Measurements from ENCODE around the gene BABAM2.
"Not testable (repeated sequence)": the region's sequence is repeated elsewhere in the genome, so short reads cannot be mapped to it uniquely, and the experiment has no call there.

Gene BABAM2

DNA sequence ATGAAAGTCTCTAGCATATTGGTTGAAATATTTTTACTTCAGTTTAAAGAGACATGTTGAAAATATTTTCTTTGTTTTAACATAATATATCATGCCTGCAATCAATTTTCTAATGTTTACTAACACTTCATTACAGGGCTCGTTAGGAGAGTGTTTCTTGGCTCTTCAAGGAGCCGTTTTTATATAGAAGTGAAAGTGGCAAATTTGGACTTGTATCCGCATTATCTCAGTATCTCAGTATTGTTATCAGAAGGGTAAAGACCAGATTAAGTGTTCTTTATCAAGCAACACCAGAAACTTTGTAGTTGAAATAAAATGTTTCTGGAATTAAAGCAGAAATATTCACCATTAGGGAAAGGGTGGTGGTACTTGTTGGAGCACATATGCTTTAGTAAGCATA is 97.8 kb downstream of the BABAM2 start:
- no peak overlapping the region for H3K4me3 ChIP-seq (ENCODE audit: low read length)
- TF ChIP-seq ZNF274 (IDR thresholded peaks at IDR 0.05; ENCODE audit: low read depth, low read length): no peak

DNA sequence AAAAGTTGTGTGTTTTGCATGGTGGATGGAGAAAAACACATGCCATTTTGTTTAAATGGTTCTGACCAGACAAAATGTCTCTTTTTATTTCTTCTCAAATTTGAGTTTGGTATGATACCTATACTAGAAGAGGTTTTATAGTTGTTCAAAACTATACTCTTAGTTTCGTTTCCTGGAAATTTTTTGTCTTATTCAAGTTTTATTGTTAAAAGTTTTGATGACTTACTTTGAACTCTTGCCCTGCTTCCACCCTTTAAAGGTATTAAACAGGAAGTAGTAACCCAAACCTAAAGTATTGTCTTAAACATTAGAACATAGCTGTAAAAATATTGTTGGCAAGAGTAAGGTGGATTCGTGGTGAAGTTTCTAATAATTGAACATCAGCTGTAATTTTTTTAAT is 98.2 kb downstream of the BABAM2 start:
- H3K4me3 ChIP-seq (ENCODE audit: low read length): no peak overlapping the region
- TF ChIP-seq ZNF274 (IDR thresholded peaks at IDR 0.05; ENCODE audit: low read depth, low read length): no peak

DNA sequence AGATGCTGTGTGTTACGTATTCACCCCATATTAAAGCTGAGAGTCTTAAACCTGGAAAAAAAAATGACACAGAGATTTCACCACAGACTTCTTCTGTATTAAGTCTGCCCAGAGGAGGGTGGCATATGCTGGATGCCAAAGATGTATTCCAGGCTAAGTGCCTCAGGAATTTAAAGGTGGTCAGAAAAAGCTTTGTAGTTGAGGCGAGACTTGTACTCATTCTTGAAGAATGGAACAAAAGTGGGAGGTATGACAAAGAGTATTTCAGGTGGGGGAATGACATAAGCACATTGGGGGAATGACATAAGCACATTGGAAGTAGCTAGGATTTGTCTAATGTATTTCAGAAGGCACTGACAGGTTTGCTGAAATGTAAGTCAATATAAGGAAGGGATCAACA is 98.6 kb downstream of the BABAM2 start:
- no peak overlapping the region for H3K4me3 ChIP-seq (ENCODE audit: low read length)
- TF ChIP-seq ZNF274 (IDR thresholded peaks at IDR 0.05; ENCODE audit: low read depth, low read length): no peak

DNA sequence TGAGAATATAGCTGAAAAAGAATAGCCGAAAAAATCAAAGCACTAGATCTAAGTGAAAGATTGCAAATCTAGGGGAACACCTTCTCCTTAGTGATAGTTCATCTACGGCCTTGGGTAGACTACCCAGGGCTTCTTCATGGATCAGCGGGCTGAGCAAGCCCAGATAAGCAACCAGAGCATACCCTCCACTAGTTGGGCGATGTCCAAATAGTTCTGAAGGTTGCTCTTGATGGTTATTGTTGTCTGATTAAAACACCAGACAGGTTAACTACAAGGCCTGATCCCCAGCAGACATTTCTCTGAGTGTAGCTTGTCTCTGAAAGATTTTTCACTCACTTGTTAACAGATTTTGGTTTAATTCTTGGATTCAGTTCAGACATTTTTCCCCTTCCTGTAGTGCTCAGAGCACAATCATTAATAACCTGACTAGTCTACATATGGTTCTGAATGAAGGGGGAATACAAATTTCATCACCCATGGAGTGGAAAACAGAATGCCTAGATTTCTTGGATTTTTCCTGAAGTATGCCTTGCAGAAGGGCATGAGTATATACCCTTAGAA is 99.6 kb downstream of the BABAM2 start:
- no peak overlapping the region for H3K4me3 ChIP-seq (ENCODE audit: low read length)
- no peak for TF ChIP-seq ZNF274 (IDR thresholded peaks at IDR 0.05; ENCODE audit: low read depth, low read length)

DNA sequence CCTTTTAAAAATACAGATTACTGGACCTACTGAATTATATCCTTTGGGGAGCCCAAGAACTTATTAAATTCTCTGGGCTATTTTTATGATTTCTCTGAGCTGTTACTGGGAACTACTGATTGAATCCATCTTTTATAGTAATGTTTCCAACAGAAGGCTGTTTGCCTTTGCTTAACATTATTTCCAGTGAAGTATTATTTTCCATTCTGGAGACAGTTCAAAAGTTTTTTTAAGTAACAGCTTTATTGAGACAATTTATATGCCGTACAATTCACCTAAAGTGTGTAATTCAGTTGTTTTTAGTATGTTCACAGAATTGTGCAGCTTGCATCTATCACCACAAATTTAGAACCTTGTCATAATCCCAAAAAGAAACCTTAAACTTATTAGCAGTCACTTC is 100.6 kb downstream of the BABAM2 start:
- no peak overlapping the region for H3K4me3 ChIP-seq (ENCODE audit: low read length)
- no peak for TF ChIP-seq ZNF274 (IDR thresholded peaks at IDR 0.05; ENCODE audit: low read depth, low read length)

DNA sequence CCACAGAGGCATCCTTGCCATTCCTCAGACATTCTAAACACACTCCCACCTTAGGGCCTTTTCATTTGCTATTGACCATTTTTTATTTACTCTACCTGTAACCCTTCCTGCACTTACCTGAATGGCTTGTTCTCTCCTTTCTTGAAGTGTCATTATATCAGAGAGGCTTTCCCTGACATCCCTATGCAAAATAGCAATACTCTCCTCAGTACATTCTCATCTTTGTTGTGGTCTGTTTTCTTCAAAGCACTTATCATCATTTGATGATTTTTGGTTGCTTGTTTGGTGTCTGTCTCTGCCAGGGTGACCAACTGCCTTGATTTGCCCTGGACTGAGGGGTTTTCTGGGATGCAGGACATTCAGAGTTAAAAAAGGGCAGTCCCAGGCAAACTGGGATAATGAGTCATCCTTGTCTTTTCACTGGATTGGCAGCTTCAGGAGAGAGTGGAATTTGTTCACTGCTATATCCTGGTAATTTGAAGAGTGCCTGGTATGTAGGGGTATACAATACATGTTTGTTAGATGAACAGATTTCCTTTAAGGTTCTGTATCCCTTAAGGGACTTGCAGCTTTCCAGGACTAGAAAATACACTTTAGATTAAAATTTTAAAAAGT is 102.4 kb downstream of the BABAM2 start:
- no peak overlapping the region for H3K4me3 ChIP-seq (ENCODE audit: low read length)
- TF ChIP-seq ZNF274 (IDR thresholded peaks at IDR 0.05; ENCODE audit: low read depth, low read length): no peak

DNA sequence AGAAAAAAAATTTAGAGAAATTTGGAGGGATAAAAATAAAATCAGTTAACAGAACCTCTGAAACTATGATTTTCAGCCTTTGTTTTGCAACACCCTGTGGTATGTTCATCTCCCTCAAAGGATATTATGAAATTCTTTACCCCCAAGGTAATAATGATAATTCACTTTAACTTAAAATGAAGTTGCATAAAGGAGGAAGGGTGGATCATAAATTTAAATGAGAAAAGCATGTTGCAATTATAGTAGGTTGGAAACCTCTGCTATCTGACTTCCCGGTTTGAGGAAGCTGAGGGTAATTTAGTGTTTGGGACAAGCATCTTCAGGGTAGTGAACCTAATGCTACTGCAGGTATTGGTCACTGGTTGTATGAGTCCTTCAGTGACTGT is 102.9 kb downstream of the BABAM2 start:
- H3K4me3 ChIP-seq (ENCODE audit: low read length): no peak overlapping the region
- no peak for TF ChIP-seq ZNF274 (IDR thresholded peaks at IDR 0.05; ENCODE audit: low read depth, low read length)

DNA sequence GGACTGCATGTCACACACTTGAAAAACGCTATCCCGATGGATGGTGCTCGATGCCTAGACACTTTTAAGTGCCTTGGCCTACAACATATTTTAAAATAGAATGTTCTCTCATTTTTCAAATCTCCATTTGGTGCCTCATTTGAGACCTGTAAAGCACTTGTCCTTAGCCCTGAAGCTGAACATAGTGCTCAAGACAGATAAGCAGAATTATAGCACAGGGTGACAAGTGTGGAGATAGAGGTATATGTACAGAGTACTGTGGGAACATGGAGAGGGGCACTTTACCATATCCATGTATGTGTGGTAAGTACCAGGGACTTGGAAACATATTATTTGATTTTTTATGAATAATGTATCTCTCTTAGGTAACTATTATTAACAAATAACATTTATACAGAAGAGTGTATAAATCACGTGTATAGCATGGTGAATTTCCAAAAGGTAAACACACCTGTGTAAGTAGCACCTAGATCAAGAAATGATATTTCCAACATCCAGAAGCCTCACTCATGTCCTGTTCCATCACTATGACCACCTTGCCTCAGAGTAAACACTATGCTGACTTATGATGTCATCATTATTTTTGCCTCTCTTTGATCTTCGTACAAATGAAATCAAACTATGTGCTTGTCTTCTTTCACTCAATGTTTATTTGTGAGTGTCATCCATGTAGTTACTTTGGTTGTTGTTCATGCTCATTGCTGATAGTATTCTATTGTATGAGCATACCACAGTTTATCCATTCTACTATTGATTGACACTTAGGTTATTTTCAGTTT is 103.6 kb downstream of the BABAM2 start:
- no peak for TF ChIP-seq ZNF274 (IDR thresholded peaks at IDR 0.05; ENCODE audit: low read depth, low read length)

DNA sequence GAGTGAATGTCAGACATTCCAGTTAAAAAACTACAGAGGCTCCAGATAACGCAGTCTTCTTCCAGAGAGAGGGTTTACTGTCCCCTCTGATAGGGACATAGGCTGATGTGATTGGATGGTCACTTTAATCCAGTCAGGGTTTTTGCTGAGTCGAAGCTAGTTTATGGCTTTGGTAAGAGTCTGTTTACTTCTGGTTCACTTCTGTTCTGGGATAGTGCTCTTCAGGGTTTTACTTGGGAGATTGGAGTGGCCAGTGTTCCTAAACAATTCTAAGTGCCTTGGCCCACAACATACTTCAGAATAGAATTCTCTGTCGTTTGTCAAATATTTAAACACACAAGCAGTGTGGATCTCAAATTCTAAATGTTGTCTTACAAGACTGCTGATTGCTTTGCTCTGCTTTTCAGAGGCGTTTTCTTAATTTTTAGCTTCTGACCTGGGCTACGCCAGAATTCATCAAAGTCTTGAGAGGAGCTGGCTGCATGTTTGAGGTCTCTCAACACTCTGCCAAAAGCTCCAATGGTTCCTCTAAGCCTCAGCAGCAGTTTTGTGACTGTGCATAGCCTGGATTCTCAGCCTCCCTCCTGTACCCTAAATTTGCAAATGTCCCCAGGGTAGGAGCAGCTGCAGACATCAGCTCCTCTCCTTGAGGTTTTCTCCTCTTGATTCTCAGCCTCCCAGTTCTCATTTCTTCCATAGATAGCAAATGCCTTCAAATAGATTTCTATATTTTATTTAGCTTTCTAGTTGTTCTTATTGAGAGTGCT is 105.8 kb downstream of the BABAM2 start:
- H3K4me3 ChIP-seq (ENCODE audit: low read length): no peak overlapping the region
- no peak for TF ChIP-seq ZNF274 (IDR thresholded peaks at IDR 0.05; ENCODE audit: low read depth, low read length)

More for the DNA sequence above, 103.6 kb downstream of the BABAM2 start:
- no peak overlapping the region for H3K4me3 ChIP-seq (ENCODE audit: low read length)

DNA sequence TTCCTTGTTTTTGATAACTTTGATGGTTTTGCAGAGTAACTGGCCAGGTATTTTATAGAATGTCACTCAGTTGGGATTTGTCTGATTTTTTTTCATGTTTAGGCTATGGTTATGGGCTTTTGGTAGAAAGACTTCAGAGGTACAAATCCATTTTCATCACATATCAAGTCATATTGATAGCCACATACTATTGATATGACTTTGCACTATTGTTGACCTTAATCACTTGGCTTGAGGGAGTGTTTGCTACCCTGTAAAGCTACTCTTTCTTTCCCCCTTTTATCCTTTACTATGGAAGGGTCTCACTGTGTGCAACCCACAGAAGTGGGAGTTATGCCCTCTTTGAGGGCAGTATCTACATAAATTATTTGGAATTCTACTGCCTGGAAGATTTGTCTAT is 109.8 kb downstream of the BABAM2 start:
- H3K4me3 ChIP-seq (ENCODE audit: low read length): no peak overlapping the region
- TF ChIP-seq ZNF274 (IDR thresholded peaks at IDR 0.05; ENCODE audit: low read depth, low read length): no peak

DNA sequence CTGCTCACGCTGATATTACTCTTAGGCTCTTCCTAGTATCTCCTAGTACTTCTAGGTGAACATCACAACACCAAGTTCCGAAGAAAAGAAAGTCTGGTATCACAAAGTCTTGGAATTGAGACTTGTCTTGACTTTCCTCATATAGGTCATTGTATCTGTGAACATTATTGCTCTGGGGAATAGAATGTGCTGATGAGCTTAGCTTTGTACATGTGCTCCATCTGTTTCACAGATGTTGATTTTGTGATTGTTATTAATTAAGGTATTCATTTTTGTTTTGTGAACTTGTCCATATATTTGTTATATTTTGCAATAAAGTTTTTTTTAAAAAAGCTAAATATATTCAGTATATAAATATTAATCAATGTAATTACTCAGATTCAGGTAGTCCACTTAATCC is 111.7 kb downstream of the BABAM2 start:
- TF ChIP-seq ZNF274 (IDR thresholded peaks at IDR 0.05; ENCODE audit: low read depth, low read length): no peak
- no peak overlapping the region for H3K4me3 ChIP-seq (ENCODE audit: low read length)

DNA sequence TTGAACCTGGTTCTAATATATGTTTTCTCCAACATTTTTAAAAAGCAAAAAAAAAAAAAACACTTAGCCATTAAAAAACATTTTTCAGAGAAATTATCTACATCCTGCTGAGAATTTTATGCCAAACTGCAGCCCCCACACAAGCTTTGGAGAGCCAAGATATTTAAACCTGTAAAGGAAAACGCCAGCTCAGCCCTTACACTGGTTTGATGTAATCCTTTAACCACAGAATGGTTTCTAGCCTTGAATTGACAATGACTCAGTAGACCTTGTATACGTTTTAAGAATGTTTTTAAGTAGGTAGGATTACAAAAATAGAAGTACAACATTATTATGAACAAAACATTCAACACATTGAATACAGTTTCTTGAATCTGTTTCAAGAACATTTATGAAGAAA is 113.6 kb downstream of the BABAM2 start:
- no peak overlapping the region for H3K4me3 ChIP-seq (ENCODE audit: low read length)
- TF ChIP-seq ZNF274 (IDR thresholded peaks at IDR 0.05; ENCODE audit: low read depth, low read length): no peak

DNA sequence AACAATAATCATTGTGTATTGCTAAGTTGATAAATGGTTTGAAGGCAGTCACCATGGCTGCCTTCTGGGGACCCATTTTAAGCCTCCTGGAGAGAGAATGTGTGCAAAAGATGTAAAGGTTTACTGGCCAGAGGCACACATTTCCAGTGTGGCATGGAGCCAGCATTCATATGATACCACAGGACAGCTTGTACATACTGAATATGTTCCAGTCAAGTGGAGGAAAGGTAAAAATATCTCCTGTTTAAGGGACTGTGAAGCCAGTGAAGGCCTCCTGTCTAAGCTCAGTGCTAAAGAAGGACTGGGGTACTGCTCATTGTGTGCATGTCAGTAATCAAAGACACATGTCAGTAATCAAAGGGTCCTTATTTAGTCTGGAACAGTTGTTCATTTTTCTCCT is 119.2 kb downstream of the BABAM2 start:
- H3K4me3 ChIP-seq (ENCODE audit: low read length): no peak overlapping the region
- TF ChIP-seq ZNF274 (IDR thresholded peaks at IDR 0.05; ENCODE audit: low read depth, low read length): no peak

DNA sequence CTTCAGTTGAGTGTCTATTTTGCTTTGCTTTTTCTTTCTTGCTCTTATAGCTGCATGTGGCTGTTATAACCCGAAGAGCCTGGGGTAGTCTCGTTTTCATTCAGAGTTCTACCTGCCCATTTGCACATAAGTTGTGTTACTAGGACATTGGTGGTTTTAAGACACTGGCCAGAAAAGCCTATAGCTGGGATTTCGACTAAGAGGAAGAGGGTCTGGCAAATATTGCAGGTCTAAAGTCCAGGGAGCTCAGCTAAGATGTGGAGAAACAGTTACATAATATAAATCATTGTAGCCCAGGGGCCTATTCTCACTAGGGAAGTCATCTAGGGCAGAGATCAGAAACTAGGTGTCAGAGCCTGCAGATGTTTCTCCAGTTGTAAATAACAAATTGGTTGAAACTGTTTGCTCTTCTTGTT is 120.8 kb downstream of the BABAM2 start:
- no peak for TF ChIP-seq ZNF274 (IDR thresholded peaks at IDR 0.05; ENCODE audit: low read depth, low read length)
- H3K4me3 ChIP-seq (ENCODE audit: low read length): no peak overlapping the region

DNA sequence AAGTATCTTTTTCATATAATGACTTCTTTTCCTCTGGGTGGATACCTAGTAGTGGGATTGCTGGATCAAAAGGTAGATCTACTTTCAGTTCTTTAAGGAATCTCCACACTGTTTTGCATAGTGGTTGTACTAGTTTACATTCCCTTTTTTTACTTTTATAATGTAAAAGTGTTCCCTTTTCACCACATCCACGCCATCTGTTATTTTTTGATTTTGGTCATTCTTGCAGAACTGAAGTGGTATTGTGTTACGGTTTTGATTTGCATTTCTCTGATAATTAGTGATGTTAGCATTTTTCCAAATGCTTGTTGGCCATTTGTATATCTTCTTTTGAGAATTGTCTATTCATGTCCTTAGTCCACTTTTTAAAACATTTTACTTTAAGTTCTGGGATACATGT is 127.9 kb downstream of the BABAM2 start:
- not testable (repeated sequence) for H3K4me3 ChIP-seq (ENCODE audit: low read length)

DNA sequence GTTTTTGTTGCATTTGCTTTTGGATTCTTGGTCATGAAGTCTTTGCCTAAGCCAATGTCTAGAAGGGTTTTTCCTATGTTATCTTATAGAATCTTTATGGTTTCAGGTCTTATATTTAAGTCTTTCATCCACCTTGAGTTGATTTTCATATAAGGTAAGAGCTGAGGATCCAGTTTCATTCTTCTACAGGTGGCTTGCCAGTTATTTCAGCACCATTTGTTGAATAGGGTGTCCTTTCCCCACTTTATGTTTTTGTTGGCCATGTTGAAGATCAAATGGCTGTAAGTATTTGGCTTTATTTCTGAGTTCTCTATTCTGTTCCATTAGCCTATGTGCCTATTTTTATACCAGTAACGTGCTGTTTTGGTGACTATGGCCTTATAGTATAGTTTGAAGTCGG is 129.0 kb downstream of the BABAM2 start:
- not testable (repeated sequence) for H3K4me3 ChIP-seq (ENCODE audit: low read length)
